CD8-positive, alpha-beta memory T cell (primary cell): Measurements from ENCODE around the gene DNAH6. TPM values are rescaled to one million over a fixed set of nuclear protein-coding genes. Genes with fewer than 3 reads are reported as not detected.
"Not testable (repeated sequence)": the region's sequence is repeated elsewhere in the genome, so short reads cannot be mapped to it uniquely, and the experiment has no call there.

ENCODE experiments used
- CTCF ChIA-PET: fragments of 350-600 bp; sonication (Branson Sonifier 250); formaldehyde crosslinking; loops from one replicate; lab custom pipeline; 2021; ENCODE audit warnings: antibody characterized with exemption; lab: Charles Lee
- POLR2A ChIA-PET: fragments of 350-600 bp; sonication (Branson Sonifier 250); formaldehyde crosslinking; loops from one replicate; lab custom pipeline; 2021; ENCODE audit warnings: antibody characterized with exemption; lab: Charles Lee
- DNase-seq, 5 donors: peaks; one replicate each; pipeline versions ENCODE4 v3.0.0 to v3.0.0-alpha.2; 2020 to 2022; ENCODE audit warnings: mixed read lengths in 1 of 5
- H3K27ac ChIP-seq: one replicate; pipeline ENCODE4 v1.7.0; 2013; ENCODE audit warnings: low read depth, mild to moderate bottlenecking, low read length, moderate library complexity
- H3K27me3 ChIP-seq: 2 replicates; pipeline ENCODE4 v1.7.0; 2013; ENCODE audit warnings: low read length, mild to moderate bottlenecking; ENCODE audit not compliant: insufficient read depth, poor library complexity, severe bottlenecking
- H3K36me3 ChIP-seq: 2 replicates; pipeline ENCODE4 v1.7.0; 2013; ENCODE audit warnings: mild to moderate bottlenecking, low read length, moderate library complexity; ENCODE audit not compliant: insufficient read depth
- H3K4me1 ChIP-seq: 2 replicates; pipeline ENCODE4 v1.7.0; 2013; ENCODE audit warnings: mild to moderate bottlenecking, low read length, moderate library complexity; ENCODE audit not compliant: insufficient read depth
- H3K4me3 ChIP-seq: 2 replicates; pipeline ENCODE4 v1.7.0; 2013; ENCODE audit warnings: mild to moderate bottlenecking, low read length
- H3K9me3 ChIP-seq: 2 replicates; pipeline ENCODE4 v1.7.0; 2013; ENCODE audit warnings: mild to moderate bottlenecking, low read length
- H3K27ac Mint-ChIP-seq, 8 donors: one replicate each; pipeline ENCODE4 v1.8.0; 2020 to 2021; ENCODE audit warnings: mixed read lengths in 8 of 8, mild to moderate bottlenecking in 6 of 8, inconsistent platforms in 3 of 8, moderate library complexity in 3 of 8
- H3K27me3 Mint-ChIP-seq, 2 donors: one replicate each; pipeline ENCODE4 v1.8.0; 2020 to 2021; ENCODE audit warnings: mixed read lengths in 2 of 2, mild to moderate bottlenecking in 1 of 2, moderate library complexity in 1 of 2
- H3K36me3 Mint-ChIP-seq, 3 donors: one replicate each; pipeline ENCODE4 v1.8.0; 2020 to 2021; ENCODE audit warnings: mixed read lengths in 3 of 3, inconsistent platforms in 1 of 3, mild to moderate bottlenecking in 1 of 3
- H3K4me1 Mint-ChIP-seq, 3 donors: one replicate each; pipeline ENCODE4 v1.8.0; 2020 to 2021; ENCODE audit warnings: mixed read lengths in 3 of 3, inconsistent platforms in 1 of 3, mild to moderate bottlenecking in 1 of 3
- H3K4me3 Mint-ChIP-seq, 7 donors: one replicate each; pipeline ENCODE4 v1.8.0; 2020 to 2021; ENCODE audit warnings: mixed read lengths in 7 of 7, mild to moderate bottlenecking in 6 of 7, moderate library complexity in 4 of 7, inconsistent platforms in 2 of 7
- H3K9me3 Mint-ChIP-seq, 5 donors: one replicate each; pipeline ENCODE4 v1.8.0; 2020 to 2022; ENCODE audit warnings: mixed read lengths in 5 of 5, mild to moderate bottlenecking in 3 of 5, moderate library complexity in 2 of 5, inconsistent platforms in 1 of 5
- polyA plus RNA-seq: library from polyadenylated mRNA; unstranded; fragments of 300-500 nt; fragmentation: Illumina TruSeq; gene quantifications from one replicate; pipeline ENCODE4 v1.2.3, GENCODE V29; 2021
- total RNA-seq, 2 experiments: library from RNA; stranded (reverse); gene quantifications; one replicate each; pipeline ENCODE4 v1.2.3, GENCODE V29; 2021

The DNAH6 gene
- total and polyA plus RNA-seq, 3 experiments from 2014 or later, result 0.24 to 0.51 (median 0.39) TPM

- POLR2A ChIA-PET, result no interaction called here
Observed at GRCh38 chr2:84757648-84758047, 241.3 kb downstream of the DNAH6 start.

GRCh38 chr2:84766791-84767190 is 250.5 kb downstream of the DNAH6 start:
- peaks cover 6% of the 10 kb centered on the region for H3K9me3 ChIP-seq
- peaks cover 2 to 20% (median 8%) of the 10 kb centered on the region in 3 donors for H3K4me1 Mint-ChIP-seq
- no peak for DNase-seq
- no peak overlapping the region for H3K4me3 ChIP-seq
- H3K4me1 ChIP-seq, result no peaks in the 10 kb centered on the region
- H3K27ac Mint-ChIP-seq, result no peak overlapping the region
- H3K27me3 ChIP-seq, result no peaks in the 10 kb centered on the region
- CTCF ChIA-PET, result no interaction called here
- H3K27me3 Mint-ChIP-seq, result no peaks in the 10 kb centered on the region
- POLR2A ChIA-PET, result interaction anchor here (0.7 kb wide), 1 partner anchor 128 kb away, joined by 3 read pairs; no protein-coding TSS in a partner anchor
- no peak overlapping the region for H3K27ac ChIP-seq
- peaks cover 2 to 36% (median 3%) of the 10 kb centered on the region in 3 donors for H3K36me3 Mint-ChIP-seq
- no peak overlapping the region for H3K4me3 Mint-ChIP-seq
- H3K36me3 ChIP-seq, result no peaks in the 10 kb centered on the region
- H3K9me3 Mint-ChIP-seq, result peaks cover 0 to 24% (median 15%) of the 10 kb centered on the region in 5 donors

More at GRCh38 chr2:84757648-84758047, 241.3 kb downstream of the DNAH6 start:
- Histone ChIP-seq H3K4me1 (peaks cover 10% of the 10 kb centered on the region), H3K27ac (no peak overlapping the region), H3K9me3 (no peaks in the 10 kb centered on the region), H3K36me3 (no peaks in the 10 kb centered on the region), H3K27me3 (no peaks in the 10 kb centered on the region), H3K4me3 (no peak overlapping the region)
- Mint-ChIP-seq H3K4me1 (peaks cover 8 to 29% (median 15%) of the 10 kb centered on the region in 3 donors), H3K36me3 (peaks cover 0 to 23% (median 1%) of the 10 kb centered on the region in 3 donors), H3K4me3 (no peak overlapping the region), H3K9me3 (peaks cover 0 to 3% (median 0%) of the 10 kb centered on the region in 5 donors), H3K27ac (no peak overlapping the region), H3K27me3 (no peaks in the 10 kb centered on the region)
- DNase-seq, result no peak
- CTCF ChIA-PET, result interaction anchor here (1.2 kb wide), 1 partner anchor 16 kb away, joined by 3 read pairs; no protein-coding TSS in a partner anchor

DNA sequence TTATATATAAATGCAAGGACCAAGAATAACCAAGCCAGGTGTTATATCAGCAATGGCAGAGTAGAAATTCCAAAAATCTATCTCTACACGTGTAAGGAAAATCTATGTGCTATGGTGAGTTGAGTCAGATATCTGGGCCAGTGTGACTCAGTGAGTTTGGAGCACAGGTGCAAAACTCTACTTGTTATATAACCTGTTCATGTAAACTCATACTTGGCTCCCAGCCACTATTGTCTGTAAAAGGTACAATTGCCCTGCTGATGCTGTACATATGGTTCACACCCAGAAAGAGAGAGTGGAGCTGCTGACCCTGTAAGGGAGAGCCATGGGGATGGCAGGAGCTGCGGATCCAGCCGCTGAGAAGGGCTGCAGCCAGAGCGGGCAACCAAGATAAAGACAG is 252.5 kb downstream of the DNAH6 start:
- no peak for DNase-seq
- peaks cover 2 to 15% (median 8%) of the 10 kb centered on the region in 3 donors for H3K4me1 Mint-ChIP-seq
- POLR2A ChIA-PET, result no interaction called here
- no peaks in the 10 kb centered on the region for H3K27me3 ChIP-seq
- no peak overlapping the region for H3K27ac ChIP-seq
- no peak overlapping the region for H3K27ac Mint-ChIP-seq
- peaks cover 4 to 51% (median 4%) of the 10 kb centered on the region in 3 donors for H3K36me3 Mint-ChIP-seq
- H3K4me3 ChIP-seq, result no peak overlapping the region
- peaks cover 10 to 36% (median 29%) of the 10 kb centered on the region in 5 donors for H3K9me3 Mint-ChIP-seq
- no peaks in the 10 kb centered on the region for H3K36me3 ChIP-seq
- no peak overlapping the region for H3K4me3 Mint-ChIP-seq
- peaks cover 6% of the 10 kb centered on the region for H3K9me3 ChIP-seq
- CTCF ChIA-PET, result no interaction called here
- no peaks in the 10 kb centered on the region for H3K4me1 ChIP-seq
- no peaks in the 10 kb centered on the region for H3K27me3 Mint-ChIP-seq

DNA sequence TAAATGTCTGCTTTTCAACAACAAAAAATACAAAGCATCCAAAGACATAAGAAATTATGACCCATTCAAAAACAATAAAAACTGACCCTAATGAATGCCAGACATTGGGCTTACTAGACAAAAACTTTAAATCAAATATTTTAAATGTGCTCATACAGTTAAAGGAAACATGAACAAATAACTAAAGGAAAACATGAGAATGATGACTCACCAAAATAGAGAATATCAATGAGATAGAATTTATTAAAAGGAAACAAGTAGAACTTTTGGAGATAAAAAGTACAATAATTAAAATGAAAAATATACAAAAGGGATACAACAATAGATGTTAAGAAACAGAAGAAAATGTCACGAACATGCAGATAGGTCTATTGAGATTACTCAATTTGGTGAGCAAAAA is 254.0 kb downstream of the DNAH6 start:
- no peak for DNase-seq
- POLR2A ChIA-PET, result no interaction called here
- Mint-ChIP-seq H3K27ac (no peak overlapping the region), H3K36me3 (peaks cover 4 to 59% (median 5%) of the 10 kb centered on the region in 3 donors), H3K9me3 (peaks cover 23 to 48% (median 38%) of the 10 kb centered on the region in 5 donors), H3K27me3 (no peaks in the 10 kb centered on the region), H3K4me3 (no peak overlapping the region), H3K4me1 (peaks cover 2 to 15% (median 8%) of the 10 kb centered on the region in 3 donors)
- Histone ChIP-seq H3K9me3 (peaks cover 6% of the 10 kb centered on the region), H3K4me1 (no peaks in the 10 kb centered on the region), H3K4me3 (no peak overlapping the region), H3K27me3 (no peaks in the 10 kb centered on the region), H3K27ac (no peak overlapping the region), H3K36me3 (no peaks in the 10 kb centered on the region)
- CTCF ChIA-PET, result no interaction called here

GRCh38 chr2:84771251-84771650 is 255.0 kb downstream of the DNAH6 start:
- POLR2A ChIA-PET, result no interaction called here
- Mint-ChIP-seq H3K4me3 (no peak overlapping the region), H3K27ac (peak overlapping the region in 1 of 8 donors; percentile 0), H3K27me3 (no peaks in the 10 kb centered on the region), H3K36me3 (peaks cover 4 to 68% (median 8%) of the 10 kb centered on the region in 3 donors), H3K9me3 (peaks cover 30 to 56% (median 46%) of the 10 kb centered on the region in 5 donors), H3K4me1 (peaks cover 2 to 14% (median 8%) of the 10 kb centered on the region in 3 donors)
- no peaks in the 10 kb centered on the region for H3K4me1 ChIP-seq
- CTCF ChIA-PET, result no interaction called here
- H3K4me3 ChIP-seq, result no peak overlapping the region
- no peaks in the 10 kb centered on the region for H3K27me3 ChIP-seq
- DNase-seq, result no peak
- H3K36me3 ChIP-seq, result no peaks in the 10 kb centered on the region
- H3K9me3 ChIP-seq, result peaks cover 6% of the 10 kb centered on the region
- no peak overlapping the region for H3K27ac ChIP-seq

DNA sequence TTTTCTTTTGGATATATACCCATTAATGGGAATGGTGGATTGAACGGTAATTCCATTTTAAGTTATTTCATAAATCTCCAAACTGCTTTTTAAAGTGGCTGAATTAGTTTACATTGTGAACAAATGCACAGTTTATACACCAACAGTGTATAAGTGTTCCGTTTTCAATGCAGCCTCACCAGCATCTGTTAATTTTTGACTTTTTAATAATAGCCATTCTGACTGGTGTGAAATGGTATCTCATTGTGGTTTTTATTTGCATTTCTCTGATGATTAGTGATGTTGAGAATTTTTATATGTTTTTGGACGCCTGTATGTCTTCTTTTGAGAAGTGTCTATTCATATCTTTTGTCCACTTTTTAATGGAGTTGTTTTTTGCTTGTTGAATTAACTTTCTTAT is 257.3 kb downstream of the DNAH6 start:
- H3K4me3 ChIP-seq, H3K27me3 ChIP-seq, H3K9me3 ChIP-seq, DNase-seq, H3K4me3 Mint-ChIP-seq, H3K4me1 ChIP-seq, CTCF ChIA-PET, H3K27me3 Mint-ChIP-seq, H3K27ac ChIP-seq, POLR2A ChIA-PET, H3K36me3 ChIP-seq: not testable (repeated sequence)
- H3K27ac Mint-ChIP-seq, result peak overlapping the region in 1 of 8 donors; percentile 14
- peaks cover 6 to 14% (median 14%) of the 10 kb centered on the region in 3 donors for H3K4me1 Mint-ChIP-seq
- H3K36me3 Mint-ChIP-seq, result peaks cover 4 to 78% (median 8%) of the 10 kb centered on the region in 3 donors
- peaks cover 30 to 67% (median 49%) of the 10 kb centered on the region in 5 donors for H3K9me3 Mint-ChIP-seq

DNA sequence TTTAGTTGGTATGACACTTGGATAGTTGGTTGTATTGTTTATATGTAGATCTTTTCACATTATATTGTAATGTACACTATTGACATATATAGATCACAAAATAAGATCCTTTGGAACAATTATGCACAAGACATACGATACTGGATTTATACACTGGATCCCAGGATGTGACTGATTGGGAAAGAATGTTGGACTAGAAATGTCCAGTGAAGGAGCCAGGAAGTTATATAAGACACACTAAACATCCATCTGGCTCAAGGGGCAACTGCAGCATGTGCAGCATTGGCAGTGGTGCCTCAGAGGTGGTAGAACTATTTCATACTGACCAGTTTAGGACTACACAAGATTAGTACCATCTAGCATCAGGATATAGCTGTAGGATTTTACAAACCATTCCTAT is 259.7 kb downstream of the DNAH6 start:
- peaks cover 10% of the 10 kb centered on the region for H3K9me3 ChIP-seq
- no peaks in the 10 kb centered on the region for H3K36me3 ChIP-seq
- H3K27me3 ChIP-seq, result no peaks in the 10 kb centered on the region
- peaks cover 32% of the 10 kb centered on the region for H3K4me1 ChIP-seq
- no peak overlapping the region for H3K27ac ChIP-seq
- H3K36me3 Mint-ChIP-seq, result peaks cover 3 to 73% (median 6%) of the 10 kb centered on the region in 3 donors
- no peak overlapping the region for H3K4me3 Mint-ChIP-seq
- DNase-seq, result no peak
- no peak overlapping the region for H3K4me3 ChIP-seq
- H3K27ac Mint-ChIP-seq, result peak overlapping the region in 1 of 8 donors; percentile 56
- ChIA-PET POLR2A (no interaction called here), CTCF (no interaction called here)
- H3K27me3 Mint-ChIP-seq, result no peaks in the 10 kb centered on the region
- H3K4me1 Mint-ChIP-seq, result peaks cover 30 to 39% (median 39%) of the 10 kb centered on the region in 3 donors
- peaks cover 38 to 50% (median 45%) of the 10 kb centered on the region in 5 donors for H3K9me3 Mint-ChIP-seq

DNA sequence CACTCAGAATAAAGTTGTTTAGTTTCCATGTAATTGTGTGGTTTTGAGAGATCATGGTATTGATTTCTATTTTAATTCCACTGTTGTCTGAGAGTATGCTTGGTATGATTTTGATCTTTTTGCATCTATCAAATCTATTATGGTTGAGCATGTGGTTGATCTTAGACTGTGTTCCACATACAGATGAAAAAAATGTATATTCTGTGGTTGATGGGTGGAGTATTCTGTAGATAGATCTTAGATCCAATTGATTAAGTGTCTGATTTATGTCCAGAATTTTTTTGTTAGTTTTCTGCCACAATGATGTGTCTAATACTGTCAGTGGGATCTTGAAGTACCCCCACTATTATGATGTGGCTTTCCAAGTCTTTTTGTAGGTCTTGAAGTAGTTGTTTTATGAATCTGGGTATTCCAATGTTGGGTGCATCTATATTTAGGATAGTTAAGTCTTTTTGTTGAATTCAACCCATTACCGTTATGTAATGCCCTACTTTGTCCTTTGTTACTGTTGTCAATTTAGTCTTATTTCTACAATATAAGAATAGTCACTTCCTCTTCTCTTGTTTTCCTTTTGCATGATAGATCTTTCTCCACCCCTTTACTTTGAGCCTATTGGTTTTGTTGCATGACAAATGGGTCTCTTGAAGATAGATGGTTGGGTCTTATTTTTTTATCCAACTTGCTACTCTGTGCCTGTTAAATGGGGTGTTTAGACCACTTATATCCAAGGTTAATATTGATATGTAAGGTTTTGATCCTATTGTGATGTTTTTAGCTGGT is 262.8 kb downstream of the DNAH6 start:
- H3K27me3 Mint-ChIP-seq, result peaks cover 0 to 2% of the 10 kb centered on the region in 2 donors
- peak overlapping the region; percentile 1 to 52 (median 39) for H3K4me3 Mint-ChIP-seq
- peaks cover 18 to 37% (median 27%) of the 10 kb centered on the region in 5 donors for H3K9me3 Mint-ChIP-seq
- H3K4me1 ChIP-seq, result peaks cover 60% of the 10 kb centered on the region
- peaks cover 2 to 55% (median 4%) of the 10 kb centered on the region in 3 donors for H3K36me3 Mint-ChIP-seq
- no peaks in the 10 kb centered on the region for H3K36me3 ChIP-seq
- no peaks in the 10 kb centered on the region for H3K27me3 ChIP-seq
- no peak overlapping the region for H3K4me3 ChIP-seq
- peaks cover 61 to 70% (median 70%) of the 10 kb centered on the region in 3 donors for H3K4me1 Mint-ChIP-seq
- ChIA-PET CTCF (interaction anchor here (0.8 to 1.9 kb wide), 6 partner anchors 15 to 147 kb away, joined by 3 to 6 read pairs (median 3); partner anchors contain the start of gene TRABD2A), POLR2A (no interaction called here)
- H3K27ac ChIP-seq, result no peak overlapping the region
- H3K27ac Mint-ChIP-seq, result peak overlapping the region; percentile 16 to 80 (median 70)
- peak in 2 of 5 donors; percentile 12 to 17 for DNase-seq
- peaks cover 5% of the 10 kb centered on the region for H3K9me3 ChIP-seq
